Measurements from ENCODE around the gene TMED7. TPM values are rescaled to one million over a fixed set of nuclear protein-coding genes. Genes with fewer than 3 reads are reported as not detected.

The TMED7 gene
- total RNA-seq, 4 donors from 2014 or later = 68.9 to 95.1 (median 75.6) TPM

DNA sequence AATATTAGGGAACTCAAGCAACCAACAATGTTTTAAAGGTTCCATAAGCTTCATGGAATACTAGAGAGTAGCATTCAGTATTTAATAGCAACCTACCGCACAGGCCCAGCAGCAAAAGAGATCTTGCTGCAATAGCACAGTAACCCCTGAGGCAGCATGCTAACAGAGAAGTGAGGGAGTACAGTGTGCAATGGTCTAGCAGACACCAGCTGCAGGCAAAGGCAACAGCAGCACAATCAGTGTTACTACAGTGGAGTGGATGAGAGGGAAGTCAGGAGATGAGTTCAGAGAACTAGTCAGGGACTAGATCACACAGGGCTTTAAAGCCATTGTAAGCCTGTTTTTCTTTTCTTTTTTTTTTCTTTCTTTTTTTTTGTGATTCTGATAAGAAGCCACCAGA is 26.3 kb downstream of the TMED7 start:
- no peaks in the 10 kb centered on the region for H3K27me3 ChIP-seq
- intact Hi-C loops (cut with DNase I) = no loop called here
- H3K36me3 ChIP-seq = no peaks in the 10 kb centered on the region
- WGBS, 2 donors = 67 to 100% methylated on average over 1 of the region's 1 CpG
- no peak for TF ChIP-seq POLR2A (IDR thresholded peaks at IDR 0.05)
- no peak for TF ChIP-seq CTCF (IDR thresholded peaks at IDR 0.05)
- H3K4me1 ChIP-seq = peaks cover 6 to 39% (median 12%) of the 10 kb centered on the region in 3 donors
- no peak for DNase-seq
- H3K4me3 ChIP-seq = no peak overlapping the region
- no peak overlapping the region for H3K27ac ChIP-seq
- no peaks in the 10 kb centered on the region for H3K9me3 ChIP-seq

GRCh38 chr5:115594128-115595047 is 31.4 kb downstream of the TMED7 start:
- H3K27me3 ChIP-seq = no peaks in the 10 kb centered on the region
- no peak overlapping the region for H3K4me3 ChIP-seq
- no peak for TF ChIP-seq CTCF (IDR thresholded peaks at IDR 0.05)
- no peak for TF ChIP-seq POLR2A (IDR thresholded peaks at IDR 0.05)
- H3K9me3 ChIP-seq = no peaks in the 10 kb centered on the region
- H3K4me1 ChIP-seq = peaks cover 0 to 5% (median 0%) of the 10 kb centered on the region in 3 donors
- 67 to 69% methylated on average over 2 of the region's 2 CpGs for WGBS, 2 donors
- DNase-seq = no peak
- intact Hi-C loops (cut with DNase I) = no loop called here
- no peak overlapping the region for H3K27ac ChIP-seq
- no peaks in the 10 kb centered on the region for H3K36me3 ChIP-seq

DNA sequence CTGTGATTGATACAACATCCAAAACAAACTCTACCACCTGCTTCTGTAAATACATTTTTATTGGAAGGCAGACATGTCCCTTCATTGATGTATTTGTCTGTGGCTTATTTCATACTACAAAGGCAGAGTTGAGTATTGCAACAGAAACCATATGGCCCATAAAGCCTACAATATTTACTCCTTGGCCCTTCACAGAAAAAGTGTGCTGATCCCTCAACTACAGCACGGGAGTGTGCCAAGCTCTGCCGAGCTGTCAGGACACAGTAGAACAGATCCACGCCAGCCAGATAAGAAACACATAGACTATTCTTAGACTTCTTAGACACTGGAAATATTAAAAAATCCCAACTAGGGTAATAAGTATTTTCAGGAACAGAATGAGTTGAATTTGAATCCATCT is 36.8 kb downstream of the TMED7 start:
- Histone ChIP-seq H3K27me3 (no peaks in the 10 kb centered on the region), H3K4me1 (peaks cover 0 to 9% (median 0%) of the 10 kb centered on the region in 3 donors), H3K27ac (no peak overlapping the region), H3K4me3 (no peak overlapping the region), H3K9me3 (no peaks in the 10 kb centered on the region), H3K36me3 (no peaks in the 10 kb centered on the region)
- WGBS, 2 donors = 51 to 80% methylated on average over 2 to 3 of the region's 3 CpGs
- intact Hi-C loops (cut with DNase I) = loop anchor here (5.0 kb wide), 1 partner anchor 282 kb away; no protein-coding TSS in a partner anchor
- no peak for TF ChIP-seq POLR2A (IDR thresholded peaks at IDR 0.05)
- no peak for TF ChIP-seq CTCF (IDR thresholded peaks at IDR 0.05)
- no peak for DNase-seq

GRCh38 chr5:115588640-115589039 is 37.2 kb downstream of the TMED7 start:
- intact Hi-C loops (cut with DNase I) = loop anchor here (5.0 kb wide), 1 partner anchor 281 kb away; no protein-coding TSS in a partner anchor
- Histone ChIP-seq H3K9me3 (no peaks in the 10 kb centered on the region), H3K27me3 (no peaks in the 10 kb centered on the region), H3K36me3 (no peaks in the 10 kb centered on the region), H3K4me3 (no peak overlapping the region), H3K27ac (no peak overlapping the region), H3K4me1 (peaks cover 0 to 9% (median 0%) of the 10 kb centered on the region in 3 donors)
- TF ChIP-seq CTCF (IDR thresholded peaks at IDR 0.05) (no peak), POLR2A (IDR thresholded peaks at IDR 0.05) (no peak)
- WGBS, 2 donors = 37 to 43% methylated on average over 4 of the region's 4 CpGs
- DNase-seq = no peak

- WGBS, 2 donors = 45 to 47% methylated on average over 6 of the region's 6 CpGs
- DNase-seq = no peak
- TF ChIP-seq POLR2A (IDR thresholded peaks at IDR 0.05) (no peak), CTCF (IDR thresholded peaks at IDR 0.05) (peak in 5 of 6 experiments; percentile 18 to 62 (median 47))
- peaks cover 0 to 9% (median 0%) of the 10 kb centered on the region in 3 donors for H3K4me1 ChIP-seq
- no peak overlapping the region for H3K4me3 ChIP-seq
- intact Hi-C loops (cut with DNase I) = loop anchor here (5.0 kb wide), 1 partner anchor 279 kb away; no protein-coding TSS in a partner anchor
- no peak overlapping the region for H3K27ac ChIP-seq
- H3K36me3 ChIP-seq = no peaks in the 10 kb centered on the region
- no peaks in the 10 kb centered on the region for H3K9me3 ChIP-seq
- no peaks in the 10 kb centered on the region for H3K27me3 ChIP-seq
These were observed 39.2 kb downstream of the TMED7 start for GRCh38 chr5:115586525-115587146.
